ENCODE data around the gene BRIP1.

- TF ChIP-seq USF1 (CRISPR knock-in tag; IDR thresholded peaks at IDR 0.05): no peak
- no peak for TF ChIP-seq CTCF (IDR thresholded peaks at IDR 0.05)
- TF ChIP-seq ZNF512 (CRISPR knock-in tag; IDR thresholded peaks at IDR 0.05; ENCODE audit: borderline replicate concordance): no peak
- TF ChIP-seq, protein P1, sequence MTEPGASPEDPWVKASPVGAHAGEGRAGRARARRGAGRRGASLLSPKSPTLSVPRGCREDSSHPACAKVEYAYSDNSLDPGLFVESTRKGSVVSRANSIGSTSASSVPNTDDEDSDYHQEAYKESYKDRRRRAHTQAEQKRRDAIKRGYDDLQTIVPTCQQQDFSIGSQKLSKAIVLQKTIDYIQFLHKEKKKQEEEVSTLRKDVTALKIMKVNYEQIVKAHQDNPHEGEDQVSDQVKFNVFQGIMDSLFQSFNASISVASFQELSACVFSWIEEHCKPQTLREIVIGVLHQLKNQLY (CRISPR knock-in tag; IDR thresholded peaks at IDR 0.05): no peak
- no peak for TF ChIP-seq FOXJ3 (CRISPR knock-in tag; IDR thresholded peaks at IDR 0.05; ENCODE audit: borderline replicate concordance)
- no peak for TF ChIP-seq NFE2L1 (CRISPR knock-in tag; IDR thresholded peaks at IDR 0.05)
- no peak for TF ChIP-seq ZNF317 (CRISPR knock-in tag; IDR thresholded peaks at IDR 0.05; ENCODE audit: borderline replicate concordance, low read depth)
- no peak for TF ChIP-seq PRRX2 (CRISPR knock-in tag; IDR thresholded peaks at IDR 0.05)
- TF ChIP-seq MXD4 (CRISPR knock-in tag; IDR thresholded peaks at IDR 0.05; ENCODE audit: borderline replicate concordance): no peak
- TF ChIP-seq HMGA2 (CRISPR knock-in tag; IDR thresholded peaks at IDR 0.05): no peak
- no peak for TF ChIP-seq AFF4 (CRISPR knock-in tag; IDR thresholded peaks at IDR 0.05; ENCODE audit: borderline replicate concordance)
- no peak for TF ChIP-seq ZBTB21 (CRISPR knock-in tag; IDR thresholded peaks at IDR 0.05; ENCODE audit: borderline replicate concordance)
- no peak for TF ChIP-seq NFYB (CRISPR knock-in tag; conservative IDR thresholded peaks at IDR 0.05; ENCODE audit: low read depth)
These were observed 1.2 kb downstream of the BRIP1 start for GRCh38 chr17:61862105-61862574.
